Activated CD4-positive, alpha-beta T cell treated with anti-CD3 and anti-CD28 coated beads, Interleukin-2, amount 50 U/mL, for 24 hours (primary cell): ENCODE results near the gene SCGB1C1.
A peak's percentile ranks its signal among the peaks of the same experiment; 100 is the strongest.

Experiments used
- DNase-seq, 2 donors: peaks; one replicate each; pipeline ENCODE4 v3.0.0-alpha.2; 2020; ENCODE audit warnings: low read depth in 1 of 2, low spot score in 1 of 2

Gene SCGB1C1

GRCh38 chr11:205221-206001 lies 12.5 kb downstream of the SCGB1C1 start:
- DNase-seq = no peak

- DNase-seq = no peak
These were observed 13.1 kb downstream of the SCGB1C1 start for GRCh38 chr11:206002-206384.

GRCh38 chr11:206526-207207 lies 13.8 kb downstream of the SCGB1C1 start:
- DNase-seq = no peak

- DNase-seq = peak; percentile 95 to 96
These were observed 14.5 kb downstream of the SCGB1C1 start, which contains the start of the genes BET1L and RIC8A for GRCh38 chr11:207208-207862. TSS of gene BET1L (minus strand) at chr11:207399. CDS start at chr11:207321, 78 bp downstream. TSS of gene RIC8A (plus strand) at chr11:207708. CDS start at chr11:208855, 1,147 bp downstream.

- DNase-seq = no peak
These were observed 14.9 kb downstream of the SCGB1C1 start for GRCh38 chr11:207863-208180.

- DNase-seq = peak; percentile 62 to 71
These were observed 15.5 kb downstream of the SCGB1C1 start for GRCh38 chr11:208181-208916.

- DNase-seq = no peak
These were observed 16.0 kb downstream of the SCGB1C1 start for GRCh38 chr11:208917-209260.

GRCh38 chr11:209275-210121 lies 16.6 kb downstream of the SCGB1C1 start:
- DNase-seq = no peak

- DNase-seq = no peak
These were observed 17.4 kb downstream of the SCGB1C1 start for GRCh38 chr11:210122-210802.

GRCh38 chr11:210803-211180 lies 17.9 kb downstream of the SCGB1C1 start:
- DNase-seq = no peak

GRCh38 chr11:211295-211694 lies 18.4 kb downstream of the SCGB1C1 start:
- DNase-seq = no peak

- DNase-seq = no peak
These were observed 18.9 kb downstream of the SCGB1C1 start for GRCh38 chr11:211741-212140.

- no peak for DNase-seq
These were observed 19.5 kb downstream of the SCGB1C1 start for GRCh38 chr11:212150-213100.

GRCh38 chr11:213111-213510 lies 20.2 kb downstream of the SCGB1C1 start:
- DNase-seq = no peak

GRCh38 chr11:214083-214482 lies 21.2 kb downstream of the SCGB1C1 start:
- no peak for DNase-seq

GRCh38 chr11:215581-216037 lies 22.7 kb downstream of the SCGB1C1 start:
- no peak for DNase-seq

- no peak for DNase-seq
These were observed 23.4 kb downstream of the SCGB1C1 start for GRCh38 chr11:216081-216974.

- no peak for DNase-seq
These were observed 24.8 kb downstream of the SCGB1C1 start for GRCh38 chr11:217704-218103.
